Measurements from ENCODE around the gene MEP1A. TPM values are rescaled to one million over a fixed set of nuclear protein-coding genes. Genes with fewer than 3 reads are reported as not detected.

Gene MEP1A
- total and polyA plus RNA-seq, 9 of the 15 experiments (the other 6 are each of a cell fraction or from before 2014, with no cell fraction given): not detected

GRCh38 chr6:46755865-46756264, 37.3 kb upstream of the MEP1A start (continued):
- TF ChIP-seq ZNF764 (CRISPR knock-in tag; IDR thresholded peaks at IDR 0.05; ENCODE audit: low read depth) (no peak), KLF1 (tag; IDR thresholded peaks at IDR 0.05) (no peak), E2F1 (CRISPR knock-in tag; IDR thresholded peaks at IDR 0.05) (no peak)

- Histone ChIP-seq H3K9me1 (ENCODE audit: control insufficient read depth, insufficient read depth, low read length) (no peaks in the 10 kb centered on the region), H3K4me3 (no peak overlapping the region), H3K27me3 (ENCODE audit: control insufficient read depth in 2 of 2, insufficient read depth in 2 of 2, low read length in 2 of 2) (no peaks in the 10 kb centered on the region), H3K79me2 (ENCODE audit: control insufficient read depth, insufficient read depth, low read length) (no peaks in the 10 kb centered on the region), H3K36me3 (ENCODE audit: control insufficient read depth, insufficient read depth, low read length) (no peaks in the 10 kb centered on the region), H3K9ac (ENCODE audit: insufficient read depth in 1 of 2, low read depth in 2 of 2, low read length in 2 of 2) (no peak overlapping the region), H3K9me3 (replicated peaks; ENCODE audit: control insufficient read depth, insufficient read depth, low read depth, low read length) (no peaks in the 10 kb centered on the region), H3K4me2 (ENCODE audit: insufficient read depth, low read length) (no peak overlapping the region), H3K4me1 (replicated peaks in 1 of 2; ENCODE audit: control insufficient read depth in 2 of 2, insufficient read depth in 2 of 2, low read length in 2 of 2) (no peaks in the 10 kb centered on the region), H4K20me1 (replicated peaks; ENCODE audit: control insufficient read depth, insufficient read depth, low read length) (no peaks in the 10 kb centered on the region), H3K27ac (ENCODE audit: extremely low read depth, low read depth, low read length) (no peak overlapping the region), H2AFZ (ENCODE audit: low read depth, low read length) (no peak overlapping the region)
- no TSS peak for BruUV-seq (replicated peaks)
- FAIRE-seq (no peak), DNase-seq (ENCODE audit: extremely low read depth in 1 of 4, low spot score in 3 of 4) (no peak), ATAC-seq (no peak)
- in situ Hi-C loops (cut with MboI): no loop called here
- CTCF ChIA-PET (ENCODE audit: low intra/inter-chr PET ratio): no interaction called here
- POLR2A ChIA-PET: no interaction called here
- intact Hi-C loops (cut with micrococcal nuclease): no loop called here
- no peak for TF ChIP-seq SMARCB1 (IDR thresholded peaks at IDR 0.05; ENCODE audit: insufficient read length, low read depth)
- no peak for TF ChIP-seq RAD51 (IDR thresholded peaks at IDR 0.05; ENCODE audit: borderline replicate concordance, low read depth)
- no peak for TF ChIP-seq FOXA1 (IDR thresholded peaks at IDR 0.05; ENCODE audit: borderline replicate concordance)
- TF ChIP-seq MEF2A (IDR thresholded peaks at IDR 0.05; ENCODE audit: control insufficient read depth, low read depth, low read length): no peak
- no peak for TF ChIP-seq E2F3 (CRISPR knock-in tag; IDR thresholded peaks at IDR 0.05)
- TF ChIP-seq GATAD2A (IDR thresholded peaks at IDR 0.05): no peak
- TF ChIP-seq SMARCA4 (IDR thresholded peaks at IDR 0.05): no peak
- TF ChIP-seq SNAPC5 (CRISPR knock-in tag; IDR thresholded peaks at IDR 0.05): no peak
- no peak for TF ChIP-seq ZC3H8 (IDR thresholded peaks at IDR 0.05)
- TF ChIP-seq ZBTB8A (IDR thresholded peaks at IDR 0.05; ENCODE audit: partially characterized antibody): no peak
- TF ChIP-seq ZBTB26 (CRISPR knock-in tag; IDR thresholded peaks at IDR 0.05): no peak
- TF ChIP-seq SMARCC2 (IDR thresholded peaks at IDR 0.05; ENCODE audit: low read depth): no peak
- 1% methylated on average over 7 of the region's 7 CpGs for WGBS (ENCODE audit: insufficient coverage, low coverage, missing lambda C conversion rate)
These were observed 36.5 kb upstream of the MEP1A start for GRCh38 chr6:46756469-46757213.

Measured in K562 (cell line).